Activated B cell treated with CpG ODN at 0.5 μM for 24 hours (primary cell): ENCODE data around the gene CYP2B6. TPM values are rescaled to one million over a fixed set of nuclear protein-coding genes. Genes with fewer than 3 reads are reported as not detected.
"Not testable (repeated sequence)": the region's sequence is repeated elsewhere in the genome, so short reads cannot be mapped to it uniquely, and the experiment has no call there.

Experiments used
- ATAC-seq: fragments of 200-7000 bp; cut with Tn5 transposase; one replicate; pipeline ENCODE4 v1.10.0; 2021; ENCODE audit warnings: low read depth, mild to moderate bottlenecking, moderate library complexity
- CTCF ChIA-PET: fragments of 350-600 bp; sonication (Branson Sonifier 250); formaldehyde crosslinking; loops from one replicate; lab custom pipeline; 2021; ENCODE audit warnings: antibody characterized with exemption; lab: Charles Lee
- POLR2A ChIA-PET: fragments of 350-600 bp; sonication (Branson Sonifier 250); formaldehyde crosslinking; loops from one replicate; lab custom pipeline; 2021; ENCODE audit warnings: antibody characterized with exemption; lab: Charles Lee
- DNase-seq: peaks from one replicate; pipeline ENCODE4 v3.0.0; 2022
- H3K27ac Mint-ChIP-seq: one replicate; pipeline ENCODE4 v1.8.0; 2020; ENCODE audit warnings: mixed read lengths
- H3K27me3 Mint-ChIP-seq: one replicate; pipeline ENCODE4 v1.8.0; 2021; ENCODE audit warnings: mixed read lengths
- H3K36me3 Mint-ChIP-seq: one replicate; pipeline ENCODE4 v1.8.0; 2021; ENCODE audit warnings: low read depth, mixed read lengths
- H3K4me1 Mint-ChIP-seq: one replicate; pipeline ENCODE4 v1.8.0; 2021; ENCODE audit warnings: mixed read lengths
- H3K4me3 Mint-ChIP-seq: one replicate; pipeline ENCODE4 v1.8.0; 2020; ENCODE audit warnings: mild to moderate bottlenecking, mixed read lengths
- H3K9me3 Mint-ChIP-seq: one replicate; pipeline ENCODE4 v1.8.0; 2020; ENCODE audit warnings: mixed read lengths
- intact Hi-C: fragments of 100-400 bp; cut with micrococcal nuclease; formaldehyde crosslinking; loops from one replicate; pipeline ENCODE4 v1.15.1; 2024
- total RNA-seq: library from RNA; stranded (reverse); gene quantifications from 2 replicates; pipeline ENCODE4 v1.2.3, GENCODE V29; 2022
- TF ChIP-seq, protein P1 (sequence below): fragments of 200-600 bp; IDR thresholded peaks from one replicate; pipeline ENCODE4 v1.8.0; 2022; ENCODE audit warnings: antibody characterized with exemption, mild to moderate bottlenecking

The CYP2B6 gene
- total RNA-seq, 1 donor from 2014 or later, result not detected

DNA sequence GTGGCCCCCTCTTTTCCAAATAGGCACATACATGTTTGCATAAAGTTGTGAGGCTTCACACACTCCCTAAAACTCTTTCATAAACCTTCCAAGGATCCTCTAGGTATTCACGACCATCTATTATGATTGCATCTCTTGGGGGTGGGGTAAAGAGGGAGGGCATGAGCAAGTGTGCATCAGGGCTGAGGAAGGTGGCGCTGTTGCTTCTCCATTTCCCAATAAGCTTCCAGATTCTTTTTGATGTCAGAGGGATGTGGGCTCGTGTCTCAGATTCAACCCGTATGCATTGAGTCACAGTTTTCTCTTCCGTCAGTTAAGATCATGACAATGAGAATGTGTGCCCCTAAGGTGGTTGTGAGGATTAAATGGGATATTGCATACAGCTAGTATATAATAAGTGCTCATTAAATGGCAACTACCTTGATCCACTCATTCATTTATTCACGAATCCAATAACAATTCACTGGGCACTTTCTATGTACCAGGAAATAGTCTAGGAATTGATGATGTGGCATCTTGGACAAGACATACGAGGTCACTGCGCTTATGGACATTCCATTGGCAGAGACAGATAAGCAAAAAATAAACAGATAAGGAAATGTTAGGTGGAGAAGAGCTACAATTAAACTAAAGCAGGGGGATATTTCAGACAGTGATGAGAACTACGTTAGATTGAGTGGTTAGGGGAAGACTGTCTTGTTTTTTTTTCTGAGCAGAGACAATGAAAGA lies 10.3 kb downstream of the CYP2B6 start:
- TF ChIP-seq, protein P1, sequence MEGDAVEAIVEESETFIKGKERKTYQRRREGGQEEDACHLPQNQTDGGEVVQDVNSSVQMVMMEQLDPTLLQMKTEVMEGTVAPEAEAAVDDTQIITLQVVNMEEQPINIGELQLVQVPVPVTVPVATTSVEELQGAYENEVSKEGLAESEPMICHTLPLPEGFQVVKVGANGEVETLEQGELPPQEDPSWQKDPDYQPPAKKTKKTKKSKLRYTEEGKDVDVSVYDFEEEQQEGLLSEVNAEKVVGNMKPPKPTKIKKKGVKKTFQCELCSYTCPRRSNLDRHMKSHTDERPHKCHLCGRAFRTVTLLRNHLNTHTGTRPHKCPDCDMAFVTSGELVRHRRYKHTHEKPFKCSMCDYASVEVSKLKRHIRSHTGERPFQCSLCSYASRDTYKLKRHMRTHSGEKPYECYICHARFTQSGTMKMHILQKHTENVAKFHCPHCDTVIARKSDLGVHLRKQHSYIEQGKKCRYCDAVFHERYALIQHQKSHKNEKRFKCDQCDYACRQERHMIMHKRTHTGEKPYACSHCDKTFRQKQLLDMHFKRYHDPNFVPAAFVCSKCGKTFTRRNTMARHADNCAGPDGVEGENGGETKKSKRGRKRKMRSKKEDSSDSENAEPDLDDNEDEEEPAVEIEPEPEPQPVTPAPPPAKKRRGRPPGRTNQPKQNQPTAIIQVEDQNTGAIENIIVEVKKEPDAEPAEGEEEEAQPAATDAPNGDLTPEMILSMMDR, result no peak
- intact Hi-C loops, result no loop called here
- POLR2A ChIA-PET, result no interaction called here
- peaks cover 24% of the 10 kb centered on the region for H3K27me3 Mint-ChIP-seq
- H3K36me3 Mint-ChIP-seq, result no peaks in the 10 kb centered on the region
- ATAC-seq, result no peak
- no peaks in the 10 kb centered on the region for H3K9me3 Mint-ChIP-seq
- no peak overlapping the region for H3K27ac Mint-ChIP-seq
- CTCF ChIA-PET, result no interaction called here
- no peak for DNase-seq
- no peaks in the 10 kb centered on the region for H3K4me1 Mint-ChIP-seq
- no peak overlapping the region for H3K4me3 Mint-ChIP-seq

DNA sequence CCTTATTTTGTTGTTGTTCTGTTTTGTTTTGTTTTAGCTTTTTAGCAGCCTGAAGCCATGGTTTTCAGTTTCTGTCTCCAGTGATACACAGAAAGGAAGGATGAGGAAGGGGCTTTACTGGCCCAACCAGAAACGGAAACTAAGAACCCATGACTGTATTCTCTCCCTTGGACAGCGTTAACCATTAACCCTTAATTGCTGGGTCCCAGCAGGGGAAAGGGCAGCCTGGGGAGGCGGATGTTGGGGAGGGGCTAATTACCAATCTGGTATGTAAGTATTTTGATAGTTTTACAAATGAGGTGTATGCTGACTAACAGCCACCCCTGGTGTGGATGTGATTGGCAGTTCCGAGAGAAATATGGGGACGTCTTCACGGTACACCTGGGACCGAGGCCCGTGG lies 12.6 kb downstream of the CYP2B6 start:
- ATAC-seq, H3K4me1 Mint-ChIP-seq, H3K27ac Mint-ChIP-seq, POLR2A ChIA-PET, DNase-seq, H3K4me3 Mint-ChIP-seq, CTCF ChIA-PET, H3K36me3 Mint-ChIP-seq, H3K9me3 Mint-ChIP-seq, intact Hi-C loops: not testable (repeated sequence)
- peaks cover 31% of the 10 kb centered on the region for H3K27me3 Mint-ChIP-seq

DNA sequence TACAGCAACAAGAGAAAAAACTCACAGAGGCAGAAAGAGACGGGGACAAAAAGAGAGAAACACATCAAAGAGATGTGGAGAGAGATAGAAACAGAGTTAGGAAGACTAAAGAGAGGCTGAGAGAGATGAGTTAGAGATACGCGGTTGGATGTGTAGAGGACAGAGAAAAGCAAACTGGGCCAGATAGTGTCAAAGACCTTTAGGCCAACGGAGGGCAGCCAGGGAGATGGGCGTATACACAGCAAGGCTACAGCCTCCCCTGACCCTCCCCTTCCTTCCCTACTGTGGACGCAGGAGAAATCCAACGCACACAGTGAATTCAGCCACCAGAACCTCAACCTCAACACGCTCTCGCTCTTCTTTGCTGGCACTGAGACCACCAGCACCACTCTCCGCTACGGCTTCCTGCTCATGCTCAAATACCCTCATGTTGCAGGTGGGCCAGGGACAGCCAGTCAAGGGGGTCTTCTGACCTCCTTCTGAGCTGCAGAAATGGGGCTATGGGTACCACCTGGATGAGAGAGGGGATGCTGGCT lies 18.7 kb downstream of the CYP2B6 start:
- DNase-seq (no peak), ATAC-seq (no peak)
- Mint-ChIP-seq H3K36me3 (no peaks in the 10 kb centered on the region), H3K4me1 (no peaks in the 10 kb centered on the region), H3K27me3 (peaks cover 36% of the 10 kb centered on the region), H3K27ac (no peak overlapping the region), H3K4me3 (no peak overlapping the region), H3K9me3 (no peaks in the 10 kb centered on the region)
- CTCF ChIA-PET, result no interaction called here
- intact Hi-C loops, result loop anchor here (5.0 kb wide), 1 partner anchor 67 kb away; no protein-coding TSS in a partner anchor
- TF ChIP-seq, protein P1, result no peak
- POLR2A ChIA-PET, result no interaction called here

DNA sequence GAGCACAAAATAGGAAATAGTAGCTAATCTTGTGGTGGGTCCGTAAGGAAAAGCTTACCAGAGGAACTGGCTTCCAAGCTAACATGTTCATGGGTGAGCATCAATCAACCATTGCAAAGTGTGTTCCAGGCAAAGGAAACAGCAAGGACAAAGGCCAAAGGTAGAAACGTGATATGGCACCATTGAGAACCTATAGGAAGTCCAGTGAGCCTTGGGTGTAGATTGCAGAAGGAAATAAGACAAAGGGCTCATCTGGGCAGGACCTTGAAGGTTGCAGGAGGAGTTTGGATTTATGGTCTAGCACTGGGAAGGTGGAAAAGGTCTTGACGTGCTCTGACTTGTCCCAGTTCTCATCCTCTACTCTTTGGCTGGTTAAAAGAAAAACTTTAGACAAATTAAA lies 22.3 kb downstream of the CYP2B6 start:
- peaks cover 31% of the 10 kb centered on the region for H3K27me3 Mint-ChIP-seq

DNA sequence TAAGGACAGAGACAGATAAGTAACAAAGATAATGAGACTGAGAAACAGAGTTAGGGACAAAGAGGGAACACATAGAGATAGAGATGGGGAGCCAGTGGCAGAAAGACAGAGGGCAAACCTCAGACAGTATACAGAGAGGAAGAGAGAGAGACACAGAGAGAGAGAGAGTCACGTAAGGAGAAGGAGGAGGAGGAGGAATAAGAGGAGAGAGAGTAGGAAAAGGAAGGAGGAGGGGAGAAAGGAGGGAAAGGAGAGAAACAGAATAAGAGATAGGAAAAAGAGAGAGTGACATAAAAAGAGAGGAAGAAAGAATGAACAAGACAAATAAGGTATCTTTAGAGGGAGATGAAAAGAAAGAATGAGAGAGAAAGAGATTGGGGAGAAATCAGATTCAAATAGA lies 23.6 kb downstream of the CYP2B6 start:
- no peaks in the 10 kb centered on the region for H3K4me1 Mint-ChIP-seq
- ATAC-seq, result no peak
- no peaks in the 10 kb centered on the region for H3K36me3 Mint-ChIP-seq
- no peak for DNase-seq
- no peak overlapping the region for H3K27ac Mint-ChIP-seq
- H3K4me3 Mint-ChIP-seq, result no peak overlapping the region
- peaks cover 34% of the 10 kb centered on the region for H3K27me3 Mint-ChIP-seq
- H3K9me3 Mint-ChIP-seq, result no peaks in the 10 kb centered on the region
- intact Hi-C loops, result no loop called here
- POLR2A ChIA-PET, result no interaction called here
- CTCF ChIA-PET, result no interaction called here
- TF ChIP-seq, protein P1, result no peak

More for the DNA sequence above, 22.3 kb downstream of the CYP2B6 start:
- TF ChIP-seq, protein P1, result no peak
- Mint-ChIP-seq H3K27ac (no peak overlapping the region), H3K36me3 (no peaks in the 10 kb centered on the region), H3K4me1 (no peaks in the 10 kb centered on the region), H3K9me3 (no peaks in the 10 kb centered on the region), H3K4me3 (no peak overlapping the region)
- POLR2A ChIA-PET, result no interaction called here
- intact Hi-C loops, result no loop called here
- DNase-seq (no peak), ATAC-seq (no peak)
- CTCF ChIA-PET, result no interaction called here
